ENCODE measurements around the gene NPHS2. TPM values are rescaled to one million over a fixed set of nuclear protein-coding genes. Genes with fewer than 3 reads are reported as not detected.

Gene NPHS2

GRCh38 chr1:179510038-179510437 is 65.7 kb downstream of the NPHS2 start:
- H3K79me2 ChIP-seq (ENCODE audit: control insufficient read depth, insufficient read depth, low read length): no peaks in the 10 kb centered on the region
- WGBS (ENCODE audit: extremely low coverage, insufficient coverage, low lambda C conversion rate): no CpG with 5 or more reads among the region's 2 CpGs
- no peak overlapping the region for H3K27ac ChIP-seq (ENCODE audit: low read depth, low read length)
- no peaks in the 10 kb centered on the region for H3K27me3 ChIP-seq (ENCODE audit: insufficient read depth, low read length, poor library complexity)
- no peak for DNase-seq
- no peak overlapping the region for H2BK15ac ChIP-seq (replicated peaks; ENCODE audit: low read depth)
- no peak overlapping the region for H3K9ac ChIP-seq (ENCODE audit: low read length)
- H3K79me1 ChIP-seq (ENCODE audit: low read length): no peaks in the 10 kb centered on the region
- no peak overlapping the region for H2BK5ac ChIP-seq (ENCODE audit: low read length)
- H3K36me3 ChIP-seq (ENCODE audit: control insufficient read depth, insufficient read depth, low read length): no peaks in the 10 kb centered on the region
- H3K4me1 ChIP-seq (ENCODE audit: control insufficient read depth, low read depth, low read length): no peaks in the 10 kb centered on the region
- H2AK5ac ChIP-seq (ENCODE audit: low read length): no peak overlapping the region
- no peak overlapping the region for H2BK120ac ChIP-seq (ENCODE audit: low read depth, low read length)
- H3K4ac ChIP-seq (ENCODE audit: low read depth, low read length): no peak overlapping the region
- H3K23ac ChIP-seq (ENCODE audit: low read length): no peak overlapping the region
- H4K8ac ChIP-seq (ENCODE audit: low read depth, low read length): no peak overlapping the region
- no peak overlapping the region for H3K4me3 ChIP-seq (ENCODE audit: low read length)
- no peak overlapping the region for H4K5ac ChIP-seq (ENCODE audit: low read length)
- no peak overlapping the region for H3K56ac ChIP-seq (ENCODE audit: low read length)
- H3K4me2 ChIP-seq (ENCODE audit: low read length): no peak overlapping the region
- H3K18ac ChIP-seq (ENCODE audit: low read length): no peak overlapping the region

GRCh38 chr1:179509384-179509783 is 66.4 kb downstream of the NPHS2 start:
- Histone ChIP-seq H3K79me2 (ENCODE audit: control insufficient read depth, insufficient read depth, low read length) (no peaks in the 10 kb centered on the region), H2BK120ac (ENCODE audit: low read depth, low read length) (no peak overlapping the region), H3K18ac (ENCODE audit: low read length) (no peak overlapping the region), H4K5ac (ENCODE audit: low read length) (no peak overlapping the region), H3K4me3 (ENCODE audit: low read length) (no peak overlapping the region), H4K8ac (ENCODE audit: low read depth, low read length) (no peak overlapping the region), H2BK5ac (ENCODE audit: low read length) (no peak overlapping the region), H3K27ac (ENCODE audit: low read depth, low read length) (no peak overlapping the region), H3K27me3 (ENCODE audit: insufficient read depth, low read length, poor library complexity) (no peaks in the 10 kb centered on the region), H3K9ac (ENCODE audit: low read length) (no peak overlapping the region), H3K4ac (ENCODE audit: low read depth, low read length) (no peak overlapping the region), H2BK15ac (replicated peaks; ENCODE audit: low read depth) (no peak overlapping the region), H3K79me1 (ENCODE audit: low read length) (no peaks in the 10 kb centered on the region), H3K23ac (ENCODE audit: low read length) (no peak overlapping the region), H3K56ac (ENCODE audit: low read length) (no peak overlapping the region), H3K4me2 (ENCODE audit: low read length) (no peak overlapping the region), H3K36me3 (ENCODE audit: control insufficient read depth, insufficient read depth, low read length) (no peaks in the 10 kb centered on the region), H3K4me1 (ENCODE audit: control insufficient read depth, low read depth, low read length) (no peaks in the 10 kb centered on the region), H2AK5ac (ENCODE audit: low read length) (no peak overlapping the region)
- no CpG with 5 or more reads among the region's 4 CpGs for WGBS (ENCODE audit: extremely low coverage, insufficient coverage, low lambda C conversion rate)
- DNase-seq: no peak

- Histone ChIP-seq H3K79me1 (ENCODE audit: low read length) (no peaks in the 10 kb centered on the region), H3K4ac (ENCODE audit: low read depth, low read length) (no peak overlapping the region), H3K4me2 (ENCODE audit: low read length) (no peak overlapping the region), H3K27ac (ENCODE audit: low read depth, low read length) (no peak overlapping the region), H3K79me2 (ENCODE audit: control insufficient read depth, insufficient read depth, low read length) (no peaks in the 10 kb centered on the region), H2BK120ac (ENCODE audit: low read depth, low read length) (no peak overlapping the region), H2AK5ac (ENCODE audit: low read length) (no peak overlapping the region), H4K8ac (ENCODE audit: low read depth, low read length) (no peak overlapping the region), H3K18ac (ENCODE audit: low read length) (no peak overlapping the region), H3K27me3 (ENCODE audit: insufficient read depth, low read length, poor library complexity) (no peaks in the 10 kb centered on the region), H3K4me3 (ENCODE audit: low read length) (no peak overlapping the region), H3K9ac (ENCODE audit: low read length) (no peak overlapping the region), H3K4me1 (ENCODE audit: control insufficient read depth, low read depth, low read length) (no peaks in the 10 kb centered on the region), H3K56ac (ENCODE audit: low read length) (no peak overlapping the region), H3K36me3 (ENCODE audit: control insufficient read depth, insufficient read depth, low read length) (no peaks in the 10 kb centered on the region), H3K23ac (ENCODE audit: low read length) (no peak overlapping the region), H2BK5ac (ENCODE audit: low read length) (no peak overlapping the region), H4K5ac (ENCODE audit: low read length) (no peak overlapping the region), H2BK15ac (replicated peaks; ENCODE audit: low read depth) (no peak overlapping the region)
- WGBS (ENCODE audit: extremely low coverage, insufficient coverage, low lambda C conversion rate): no CpG with 5 or more reads among the region's 6 CpGs
- DNase-seq: no peak
Observed at GRCh38 chr1:179506199-179506598, 69.5 kb downstream of the NPHS2 start.

Small RNA genes within 50 kb of the gene (small RNA-seq; reads per million reads assigned to genes)
- not detected for gene RNU5F-2P (ENCODE audit: insufficient read depth)

Measured in mesendoderm (in vitro differentiated cells).